DND-41 (cell line): ENCODE data around the gene YIPF5.

ENCODE experiments used
- CTCF ChIP-seq: IDR thresholded peaks from 2 replicates; pipeline ENCODE4 v1.5.1; 2012; ENCODE audit warnings: borderline replicate concordance, low read length, moderate library complexity, mild to moderate bottlenecking; ENCODE audit not compliant: poor library complexity, severe bottlenecking; ENCODE audit errors: extremely low read depth
- EZH2 ChIP-seq: IDR thresholded peaks from 3 replicates; pipeline ENCODE4 v1.6.1; 2012; ENCODE audit warnings: borderline replicate concordance, low read depth, mild to moderate bottlenecking, moderate library complexity, low read length, inconsistent platforms; ENCODE audit not compliant: severe bottlenecking

- TF ChIP-seq CTCF: peak; percentile 85
- TF ChIP-seq EZH2: no peak
These were observed 21.5 kb upstream of the YIPF5 start for GRCh38 chr5:144191998-144192397.
